ENCODE measurements around the gene TBC1D22B. TPM values are rescaled to one million over a fixed set of nuclear protein-coding genes. Genes with fewer than 3 reads are reported as not detected.

TBC1D22B gene
- total RNA-seq, 1 experiment from 2014 or later: 13.5 TPM

GRCh38 chr6:37366910-37367309 is 109.3 kb downstream of the TBC1D22B start:
- POLR2A ChIA-PET (ENCODE audit: low non-redundant PET): no interaction called here
- CTCF ChIA-PET: no interaction called here
- no peaks in the 10 kb centered on the region for H3K4me1 ChIP-seq (ENCODE audit: insufficient read depth, low read length, poor library complexity, severe bottlenecking)
- H3K27me3 ChIP-seq (replicated peaks; ENCODE audit: insufficient read depth, low read depth, low read length, poor library complexity): no peaks in the 10 kb centered on the region
- H3K4me3 ChIP-seq (ENCODE audit: low read depth, low read length, poor library complexity, severe bottlenecking): no peak overlapping the region
- TF ChIP-seq CTCF (conservative IDR thresholded peaks at IDR 0.05; ENCODE audit: low read depth, low read length): no peak
- no peak for TF ChIP-seq EZH2 (IDR thresholded peaks at IDR 0.05; ENCODE audit: borderline replicate concordance, low read depth, low read length, poor library complexity, severe bottlenecking)
- no peak for DNase-seq (ENCODE audit: low spot score)
- H3K27ac ChIP-seq (ENCODE audit: low read depth, low read length, poor library complexity, severe bottlenecking): no peak overlapping the region
- BruUV-seq (replicated peaks): no TSS peak
- H3K9me3 ChIP-seq (ENCODE audit: low read depth, low read length, poor library complexity, severe bottlenecking): no peaks in the 10 kb centered on the region
- H3K36me3 ChIP-seq (ENCODE audit: insufficient read depth, low read length, poor library complexity, severe bottlenecking): peaks cover 34% of the 10 kb centered on the region
- intact Hi-C loops (cut with micrococcal nuclease; ENCODE audit: unreplicated experiment): no loop called here

- no TSS peak for BruUV-seq (replicated peaks)
- intact Hi-C loops (cut with micrococcal nuclease; ENCODE audit: unreplicated experiment): no loop called here
- no peak overlapping the region for H3K27ac ChIP-seq (ENCODE audit: low read depth, low read length, poor library complexity, severe bottlenecking)
- no peaks in the 10 kb centered on the region for H3K27me3 ChIP-seq (replicated peaks; ENCODE audit: insufficient read depth, low read depth, low read length, poor library complexity)
- ChIA-PET CTCF (no interaction called here), POLR2A (ENCODE audit: low non-redundant PET) (no interaction called here)
- peaks cover 34% of the 10 kb centered on the region for H3K36me3 ChIP-seq (ENCODE audit: insufficient read depth, low read length, poor library complexity, severe bottlenecking)
- H3K4me3 ChIP-seq (ENCODE audit: low read depth, low read length, poor library complexity, severe bottlenecking): no peak overlapping the region
- TF ChIP-seq CTCF (conservative IDR thresholded peaks at IDR 0.05; ENCODE audit: low read depth, low read length) (no peak), EZH2 (IDR thresholded peaks at IDR 0.05; ENCODE audit: borderline replicate concordance, low read depth, low read length, poor library complexity, severe bottlenecking) (no peak)
- H3K9me3 ChIP-seq (ENCODE audit: low read depth, low read length, poor library complexity, severe bottlenecking): no peaks in the 10 kb centered on the region
- DNase-seq (ENCODE audit: low spot score): no peak
- peaks cover 8% of the 10 kb centered on the region for H3K4me1 ChIP-seq (ENCODE audit: insufficient read depth, low read length, poor library complexity, severe bottlenecking)
Observed at GRCh38 chr6:37368961-37369320, 111.4 kb downstream of the TBC1D22B start.

GRCh38 chr6:37369321-37370201 is 112.0 kb downstream of the TBC1D22B start:
- BruUV-seq (replicated peaks): no TSS peak
- POLR2A ChIA-PET (ENCODE audit: low non-redundant PET): no interaction called here

More at GRCh38 chr6:37369321-37370201, 112.0 kb downstream of the TBC1D22B start:
- no peak overlapping the region for H3K27ac ChIP-seq (ENCODE audit: low read depth, low read length, poor library complexity, severe bottlenecking)
- TF ChIP-seq EZH2 (IDR thresholded peaks at IDR 0.05; ENCODE audit: borderline replicate concordance, low read depth, low read length, poor library complexity, severe bottlenecking): no peak
- peaks cover 12% of the 10 kb centered on the region for H3K4me1 ChIP-seq (ENCODE audit: insufficient read depth, low read length, poor library complexity, severe bottlenecking)
- H3K4me3 ChIP-seq (ENCODE audit: low read depth, low read length, poor library complexity, severe bottlenecking): no peak overlapping the region
- CTCF ChIA-PET: no interaction called here
- no peak for DNase-seq (ENCODE audit: low spot score)
- no peaks in the 10 kb centered on the region for H3K9me3 ChIP-seq (ENCODE audit: low read depth, low read length, poor library complexity, severe bottlenecking)
- no peaks in the 10 kb centered on the region for H3K27me3 ChIP-seq (replicated peaks; ENCODE audit: insufficient read depth, low read depth, low read length, poor library complexity)
- intact Hi-C loops (cut with micrococcal nuclease; ENCODE audit: unreplicated experiment): no loop called here
- H3K36me3 ChIP-seq (ENCODE audit: insufficient read depth, low read length, poor library complexity, severe bottlenecking): peaks cover 34% of the 10 kb centered on the region

All from A673 (cell line).